Neural cell (in vitro differentiated cells): Measurements from ENCODE around the gene SEC24D.

Experiments
- EZH2 ChIP-seq: fragments of 200-600, 300-800 bp; shearing (Covaris generic), sonication (generic); IDR thresholded peaks from 2 replicates; pipeline ENCODE4 v1.6.1; 2014; ENCODE audit warnings: antibody characterized with exemption, low read length, borderline replicate concordance, mild to moderate bottlenecking; ENCODE audit not compliant: insufficient read depth, poor library complexity, severe bottlenecking
- MXI1 ChIP-seq: fragments of 450-650 bp; conservative IDR thresholded peaks from 2 replicates; pipeline ENCODE4 v1.6.1; 2014; ENCODE audit warnings: antibody characterized with exemption, mild to moderate bottlenecking; ENCODE audit not compliant: poor library complexity, severe bottlenecking
- RAD21 ChIP-seq: fragments of 450-650 bp; conservative IDR thresholded peaks from 2 replicates; pipeline ENCODE4 v1.6.1; 2014; ENCODE audit warnings: antibody characterized with exemption, mild to moderate bottlenecking, moderate library complexity
- REST ChIP-seq: IDR thresholded peaks from 2 replicates; pipeline ENCODE4 v1.6.1; 2012; ENCODE audit warnings: borderline replicate concordance
- SMC3 ChIP-seq: fragments of 450-650 bp; conservative IDR thresholded peaks from 2 replicates; pipeline ENCODE4 v1.6.1; 2014; ENCODE audit warnings: antibody characterized with exemption, mild to moderate bottlenecking, moderate library complexity; ENCODE audit not compliant: poor library complexity
- TAF1 ChIP-seq: IDR thresholded peaks from 2 replicates; pipeline ENCODE4 v1.6.1; 2012; ENCODE audit warnings: low read depth
- TF ChIP-seq, protein P1 (sequence below): fragments of 450-650 bp; IDR thresholded peaks from 2 replicates; pipeline ENCODE4 v1.5.1; 2014; ENCODE audit warnings: antibody characterized with exemption, mild to moderate bottlenecking, moderate library complexity; ENCODE audit not compliant: poor library complexity, severe bottlenecking

DNA sequence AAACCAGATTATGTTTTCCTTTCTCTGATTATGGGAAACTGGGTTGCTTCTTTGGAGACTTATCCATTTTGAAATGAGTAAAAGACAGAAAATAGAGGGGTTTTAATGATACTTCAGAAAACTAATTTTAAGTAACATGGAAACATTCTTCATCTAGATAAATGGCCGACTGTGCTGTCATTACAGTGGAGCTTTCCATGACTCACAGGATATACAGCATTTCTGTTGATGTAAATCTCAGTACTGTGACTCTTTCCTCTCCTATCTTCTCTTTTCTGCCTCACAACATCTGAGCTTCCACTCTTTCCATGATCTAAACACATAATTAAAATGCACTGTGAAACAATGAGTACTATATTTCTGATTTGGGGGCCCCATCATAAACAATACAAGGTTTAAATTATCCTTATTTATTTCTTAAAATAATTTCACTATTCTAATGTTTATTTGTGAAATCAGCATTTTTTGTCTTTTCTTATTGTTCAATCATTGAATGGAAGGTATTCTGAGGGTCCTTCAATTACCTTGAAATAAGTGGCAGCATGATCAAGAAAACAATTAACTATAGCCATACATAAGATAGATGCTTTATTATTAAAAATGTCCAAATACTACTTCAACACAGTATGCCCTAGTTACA, 19.3 kb downstream of the SEC24D start:
- TF ChIP-seq SMC3 (no peak), MXI1 (no peak), TAF1 (no peak), REST (no peak), EZH2 (no peak), RAD21 (no peak)
- TF ChIP-seq, protein P1, sequence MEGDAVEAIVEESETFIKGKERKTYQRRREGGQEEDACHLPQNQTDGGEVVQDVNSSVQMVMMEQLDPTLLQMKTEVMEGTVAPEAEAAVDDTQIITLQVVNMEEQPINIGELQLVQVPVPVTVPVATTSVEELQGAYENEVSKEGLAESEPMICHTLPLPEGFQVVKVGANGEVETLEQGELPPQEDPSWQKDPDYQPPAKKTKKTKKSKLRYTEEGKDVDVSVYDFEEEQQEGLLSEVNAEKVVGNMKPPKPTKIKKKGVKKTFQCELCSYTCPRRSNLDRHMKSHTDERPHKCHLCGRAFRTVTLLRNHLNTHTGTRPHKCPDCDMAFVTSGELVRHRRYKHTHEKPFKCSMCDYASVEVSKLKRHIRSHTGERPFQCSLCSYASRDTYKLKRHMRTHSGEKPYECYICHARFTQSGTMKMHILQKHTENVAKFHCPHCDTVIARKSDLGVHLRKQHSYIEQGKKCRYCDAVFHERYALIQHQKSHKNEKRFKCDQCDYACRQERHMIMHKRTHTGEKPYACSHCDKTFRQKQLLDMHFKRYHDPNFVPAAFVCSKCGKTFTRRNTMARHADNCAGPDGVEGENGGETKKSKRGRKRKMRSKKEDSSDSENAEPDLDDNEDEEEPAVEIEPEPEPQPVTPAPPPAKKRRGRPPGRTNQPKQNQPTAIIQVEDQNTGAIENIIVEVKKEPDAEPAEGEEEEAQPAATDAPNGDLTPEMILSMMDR = no peak
